H1 (cell line): Measurements from ENCODE around the gene RARRES1. TPM values are rescaled to one million over a fixed set of nuclear protein-coding genes. Genes with fewer than 3 reads are reported as not detected.

Experiments
- CTCF ChIA-PET: fragments of 300-600 bp; sonication (Branson Sonifier 250); formaldehyde crosslinking; loops from one replicate; lab custom pipeline; 2021; ENCODE audit not compliant: partially characterized antibody; lab: Charles Lee
- POLR2A ChIA-PET: fragments of 300-600 bp; sonication (Branson Sonifier 250); formaldehyde crosslinking; loops from one replicate; lab custom pipeline; 2021; ENCODE audit warnings: inconsistent platforms; ENCODE audit not compliant: partially characterized antibody; lab: Charles Lee
- DNase-seq, 2 experiments: peaks; one replicate each; pipeline versions ENCODE4 v3.0.0 to v3.0.0-alpha.2; 2010 to 2022; ENCODE audit warnings: low spot score in 2 of 2, low read depth in 1 of 2, mixed read lengths in 1 of 2
- FAIRE-seq: peaks from 2 replicates; lab custom pipeline; 2011; peaks lifted over from hg19 to GRCh38; lab: Jason Lieb, UNC
- H2AFZ ChIP-seq: 2 replicates; pipeline ENCODE4 v1.8.1; 2012; ENCODE audit warnings: low read length, inconsistent platforms
- H2AK5ac ChIP-seq: 2 replicates; pipeline ENCODE4 v1.6.1; 2013; ENCODE audit warnings: low read depth, low read length
- H2BK120ac ChIP-seq: replicated peaks from 2 replicates; pipeline ENCODE3; 2013; ENCODE audit warnings: low read depth, low read length, inconsistent platforms
- H2BK12ac ChIP-seq: 2 replicates; pipeline ENCODE4 v1.6.1; 2013; ENCODE audit warnings: low read depth, low read length
- H2BK15ac ChIP-seq: 2 replicates; pipeline ENCODE4 v1.6.1; 2013; ENCODE audit warnings: low read length
- H2BK20ac ChIP-seq: 2 replicates; pipeline ENCODE4 v1.6.1; 2013; ENCODE audit warnings: low read length
- H2BK5ac ChIP-seq: 2 replicates; pipeline ENCODE4 v1.6.1; 2013; ENCODE audit warnings: low read depth, low read length
- H3K14ac ChIP-seq: 2 replicates; pipeline ENCODE4 v1.6.1; 2013; ENCODE audit warnings: inconsistent platforms; ENCODE audit not compliant: insufficient read length
- H3K18ac ChIP-seq: 2 replicates; pipeline ENCODE4 v1.6.1; 2013; ENCODE audit warnings: low read length; ENCODE audit errors: extremely low read depth
- H3K23ac ChIP-seq: 2 replicates; pipeline ENCODE4 v1.6.1; 2013; ENCODE audit warnings: inconsistent platforms; ENCODE audit not compliant: insufficient read length
- H3K23me2 ChIP-seq: 2 replicates; pipeline ENCODE4 v1.6.1; 2013; ENCODE audit warnings: low read depth, low read length
- H3K27ac ChIP-seq: 2 replicates; pipeline ENCODE4 v1.6.1; 2011; ENCODE audit warnings: low read depth, low read length, inconsistent platforms
- H3K27me3 ChIP-seq, 4 experiments: replicated peaks in 1 of 4; 1 replicate in 1 of 4; 2 replicates in 3 of 4; pipeline versions ENCODE4 v1.6.1 to v1.8.1; 2011 to 2013; ENCODE audit warnings: low read length in 3 of 4, mild to moderate bottlenecking in 3 of 4, inconsistent platforms in 2 of 4, mixed read lengths in 2 of 4, moderate library complexity in 1 of 4; ENCODE audit not compliant: control insufficient read depth in 3 of 4, insufficient read depth in 3 of 4; ENCODE audit errors: extremely low read depth in 1 of 4
- H3K36me3 ChIP-seq, 4 experiments: 2 replicates each; pipeline versions ENCODE4 v1.6.1 to v1.8.1; 2011 to 2013; ENCODE audit warnings: mild to moderate bottlenecking in 4 of 4, low read length in 3 of 4, moderate library complexity in 2 of 4, control low read depth in 1 of 4, inconsistent platforms in 1 of 4; ENCODE audit not compliant: insufficient read depth in 4 of 4, control insufficient read depth in 2 of 4
- H3K4ac ChIP-seq: replicated peaks from 2 replicates; pipeline ENCODE3; 2013; ENCODE audit warnings: low read length, low read depth, mixed read lengths, inconsistent platforms; ENCODE audit not compliant: insufficient read length
- H3K4me1 ChIP-seq, 4 experiments: replicated peaks in 1 of 4; 1 replicate in 1 of 4; 2 replicates in 3 of 4; pipeline versions ENCODE4 v1.6.1 to v1.8.1; 2011 to 2013; ENCODE audit warnings: low read length in 3 of 4, inconsistent platforms in 2 of 4, mixed read lengths in 1 of 4; ENCODE audit not compliant: insufficient read depth in 4 of 4, control insufficient read depth in 3 of 4
- H3K4me2 ChIP-seq, 2 experiments: 2 replicates each; pipeline versions ENCODE4 v1.6.1 to v1.8.1; 2011 to 2013; ENCODE audit warnings: low read depth in 2 of 2, low read length in 2 of 2, control low read depth in 1 of 2, inconsistent platforms in 1 of 2, mild to moderate bottlenecking in 1 of 2; ENCODE audit not compliant: insufficient read depth in 1 of 2
- H3K4me3 ChIP-seq, 4 experiments: fragments of 200-600, 300-600 bp in 1 of 4; sonication (generic), shearing (Covaris generic), sonication (Bioruptor Twin) in 1 of 4; 2 replicates each; pipeline versions ENCODE4 v1.5.1 to v1.8.1; 2011 to 2016; ENCODE audit warnings: low read length in 4 of 4, low read depth in 3 of 4, control low read depth in 2 of 4, inconsistent platforms in 2 of 4, mild to moderate bottlenecking in 2 of 4, mixed read lengths in 1 of 4, moderate library complexity in 1 of 4; ENCODE audit not compliant: insufficient read depth in 2 of 4; ENCODE audit errors: extremely low read depth in 1 of 4
- H3K56ac ChIP-seq: replicated peaks from 2 replicates; pipeline ENCODE3; 2013; ENCODE audit warnings: low read depth, mild to moderate bottlenecking, mixed read lengths, low read length, inconsistent platforms; ENCODE audit not compliant: insufficient read length
- H3K79me1 ChIP-seq: 2 replicates; pipeline ENCODE4 v1.6.1; 2013; ENCODE audit warnings: low read depth, low read length, control low read depth
- H3K79me2 ChIP-seq, 2 experiments: 2 replicates each; pipeline versions ENCODE4 v1.6.1 to v1.8.1; 2012 to 2013; ENCODE audit warnings: low read length in 2 of 2, mild to moderate bottlenecking in 2 of 2, inconsistent platforms in 1 of 2; ENCODE audit not compliant: insufficient read depth in 2 of 2, control insufficient read depth in 1 of 2
- H3K9ac ChIP-seq, 4 experiments: replicated peaks in 1 of 4; 1 replicate in 1 of 4; 2 replicates in 3 of 4; pipeline versions ENCODE4 v1.6.1 to v1.8.1; 2011 to 2013; ENCODE audit warnings: low read depth in 3 of 4, low read length in 3 of 4, control low read depth in 2 of 4, mild to moderate bottlenecking in 2 of 4, moderate library complexity in 2 of 4, inconsistent platforms in 1 of 4; ENCODE audit errors: extremely low read depth in 1 of 4
- H3K9me3 ChIP-seq, 2 experiments: 2 replicates each; pipeline versions ENCODE4 v1.6.1 to v1.8.1; 2012 to 2013; ENCODE audit warnings: mild to moderate bottlenecking in 2 of 2, moderate library complexity in 2 of 2, control low read depth in 1 of 2, inconsistent platforms in 1 of 2, low read depth in 1 of 2, low read length in 1 of 2, mixed read lengths in 1 of 2; ENCODE audit not compliant: insufficient read depth in 2 of 2
- H4K20me1 ChIP-seq, 2 experiments: replicated peaks in 1 of 2; 2 replicates each; pipeline versions ENCODE3 to v1.8.1; 2011 to 2013; ENCODE audit warnings: inconsistent platforms in 2 of 2, low read length in 2 of 2, mild to moderate bottlenecking in 1 of 2; ENCODE audit not compliant: insufficient read depth in 2 of 2, control insufficient read depth in 1 of 2
- H4K5ac ChIP-seq: 2 replicates; pipeline ENCODE4 v1.6.1; 2013; ENCODE audit warnings: low read length, low read depth, mixed read lengths, inconsistent platforms; ENCODE audit not compliant: insufficient read length
- H4K8ac ChIP-seq: 2 replicates; pipeline ENCODE4 v1.8.0; 2013; ENCODE audit warnings: mild to moderate bottlenecking, moderate library complexity, low read length, inconsistent platforms; ENCODE audit not compliant: insufficient read depth; ENCODE audit errors: extremely low read depth
- H4K91ac ChIP-seq: replicated peaks from 2 replicates; pipeline ENCODE3; 2013; ENCODE audit warnings: low read length, mixed read lengths, inconsistent platforms; ENCODE audit not compliant: insufficient read length
- ATF3 ChIP-seq: IDR thresholded peaks from 2 replicates; pipeline ENCODE4 v1.6.1; 2011; ENCODE audit warnings: low read depth, mild to moderate bottlenecking, low read length; ENCODE audit not compliant: insufficient read depth
- BRCA1 ChIP-seq: IDR thresholded peaks from 2 replicates; pipeline ENCODE4 v1.6.1; 2012; ENCODE audit warnings: low read depth, low read length, improper control_type of control experiment
- CREB1 ChIP-seq: IDR thresholded peaks from 2 replicates; pipeline ENCODE4 v1.6.1; 2012; ENCODE audit warnings: inconsistent platforms
- E2F6 ChIP-seq: IDR thresholded peaks from 2 replicates; pipeline ENCODE4 v1.6.1; 2012; ENCODE audit warnings: inconsistent platforms
- EP300 ChIP-seq, 2 experiments: IDR thresholded peaks; 1 replicate in 1 of 2; 2 replicates in 1 of 2; pipeline ENCODE4 v1.6.1; 2011 to 2012; ENCODE audit warnings: low read depth in 2 of 2, low read length in 2 of 2, mild to moderate bottlenecking in 2 of 2, borderline replicate concordance in 1 of 2, inconsistent platforms in 1 of 2, moderate library complexity in 1 of 2
- JUN ChIP-seq: IDR thresholded peaks from 2 replicates; pipeline ENCODE4 v1.6.1; 2011; ENCODE audit warnings: low read depth, mild to moderate bottlenecking, improper control_type of control experiment, low read length
- KDM5A ChIP-seq: fragments of 200-600 bp; IDR thresholded peaks from 2 replicates; pipeline ENCODE4 v1.7.1; 2012; ENCODE audit warnings: mild to moderate bottlenecking, low read length, inconsistent platforms, mixed read lengths
- MAX ChIP-seq: IDR thresholded peaks from 2 replicates; pipeline ENCODE4 v1.6.1; 2012; ENCODE audit warnings: inconsistent platforms
- POU5F1 ChIP-seq: IDR thresholded peaks from 2 replicates; pipeline ENCODE4 v1.6.1; 2011; ENCODE audit warnings: low read depth, mild to moderate bottlenecking, low read length, moderate library complexity
- RFX5 ChIP-seq: IDR thresholded peaks from 2 replicates; pipeline ENCODE4 v1.6.1; 2011; ENCODE audit warnings: low read depth, low read length, improper control_type of control experiment, borderline replicate concordance
- SAP30 ChIP-seq: fragments of 300-600 bp; sonication (generic); IDR thresholded peaks from 2 replicates; pipeline ENCODE4 v1.7.1; 2012; ENCODE audit warnings: low read length, moderate library complexity, mild to moderate bottlenecking, inconsistent platforms; ENCODE audit not compliant: insufficient read depth, insufficient replicate concordance
- SRF ChIP-seq: IDR thresholded peaks from 2 replicates; pipeline ENCODE4 v1.6.1; 2011; ENCODE audit warnings: mild to moderate bottlenecking, low read depth, low read length, moderate library complexity
- SUZ12 ChIP-seq: fragments of 200-600 bp; sonication (generic); IDR thresholded peaks from 2 replicates; pipeline ENCODE4 v1.6.1; 2012; ENCODE audit warnings: mild to moderate bottlenecking, inconsistent platforms, low read length, moderate library complexity, mixed read lengths
- YY1 ChIP-seq: IDR thresholded peaks from 2 replicates; pipeline ENCODE4 v1.6.1; 2011; ENCODE audit warnings: low read depth, mild to moderate bottlenecking, low read length
- WGBS, 2 experiments: shearing (Covaris generic) in 1 of 2; methylation state at CpG; one replicate each; pipeline versions ENCODE4 v1.1.6 to v1.1.7; 2013 to 2015; ENCODE audit warnings: low lambda C conversion rate in 2 of 2, mixed read lengths in 2 of 2, inconsistent platforms in 1 of 2, low coverage in 1 of 2, missing lambda C conversion rate in 1 of 2; ENCODE audit not compliant: insufficient replicate concordance in 2 of 2, insufficient coverage in 1 of 2, insufficient read length in 1 of 2; ENCODE audit errors: extremely low coverage in 1 of 2, missing lambda C conversion rate in 1 of 2; 5-methylcytosine and 5-hydroxymethylcytosine counted together
- polyA plus RNA-seq, 7 experiments: library from polyadenylated mRNA; depleted of rRNA in 3 of 7; stranded (reverse) in 5 of 7; unstranded in 2 of 7; fragments of >200 nt in 5 of 7; fragments of 200-250 nt in 2 of 7; gene quantifications; 1 replicate in 5 of 7; 2 replicates in 1 of 7; 4 replicates in 1 of 7; pipeline versions ENCODE4 v1.2.1 to v1.2.3, GENCODE V29; 2011 to 2013; ENCODE audit warnings: missing spikeins in 2 of 7, mixed read lengths in 2 of 7
- total RNA-seq: library from RNA; stranded (reverse); fragmentation: NEBNext Ultra II Directional; extraction: Animal tissue kit (Norgen Biotek cat#: 25700); gene quantifications from 2 replicates; pipeline ENCODE4 v1.2.1, GENCODE V29; 2021

Gene RARRES1
- total and polyA plus RNA-seq, 2 of the 8 experiments (the other 6 are each of a cell fraction or from before 2014, with no cell fraction given) = 0.26 to 0.71 TPM

GRCh38 chr3:158774965-158775364 lies 42.7 kb upstream of the RARRES1 start:
- no peak overlapping the region for H4K91ac ChIP-seq
- no peak overlapping the region for H3K9ac ChIP-seq
- H3K18ac ChIP-seq = no peak overlapping the region
- no peaks in the 10 kb centered on the region for H3K79me2 ChIP-seq
- no peak overlapping the region for H3K56ac ChIP-seq
- H3K4me3 ChIP-seq = no peak overlapping the region
- 86% methylated on average over 2 of the region's 2 CpGs; no CpG with 5 or more reads in 1 of the 2 experiments for WGBS, 2 experiments
- no peak overlapping the region for H2BK15ac ChIP-seq
- H3K14ac ChIP-seq = no peak overlapping the region
- H2AFZ ChIP-seq = no peak overlapping the region
- TF ChIP-seq SAP30 (no peak), E2F6 (no peak), RFX5 (no peak), POU5F1 (no peak), ATF3 (no peak), BRCA1 (no peak), EP300 (IDR thresholded peaks at IDR 0.05; ENCODE audit: borderline replicate concordance in 1 of 2, low read depth in 2 of 2, low read length in 2 of 2) (no peak), CREB1 (no peak), MAX (no peak), KDM5A (no peak), YY1 (no peak), SUZ12 (no peak), SRF (no peak), JUN (no peak)
- H3K9me3 ChIP-seq = no peaks in the 10 kb centered on the region
- no peak overlapping the region for H2BK12ac ChIP-seq
- no peaks in the 10 kb centered on the region for H3K79me1 ChIP-seq
- H4K5ac ChIP-seq = no peak overlapping the region
- FAIRE-seq (no peak), DNase-seq (no peak)
- no peak overlapping the region for H2AK5ac ChIP-seq
- H4K8ac ChIP-seq = no peak overlapping the region
- no peak overlapping the region for H2BK20ac ChIP-seq
- no peak overlapping the region for H3K4ac ChIP-seq
- H2BK120ac ChIP-seq = no peak overlapping the region
- H3K4me2 ChIP-seq = no peak overlapping the region
- H3K36me3 ChIP-seq = no peaks in the 10 kb centered on the region
- no peaks in the 10 kb centered on the region for H3K4me1 ChIP-seq
- H2BK5ac ChIP-seq = no peak overlapping the region
- no peak overlapping the region for H3K23ac ChIP-seq
- no peaks in the 10 kb centered on the region for H3K23me2 ChIP-seq
- no peaks in the 10 kb centered on the region for H4K20me1 ChIP-seq
- no peak overlapping the region for H3K27ac ChIP-seq
- no peaks in the 10 kb centered on the region for H3K27me3 ChIP-seq
- ChIA-PET POLR2A (no interaction called here), CTCF (interaction anchor here (1.5 kb wide), 1 partner anchor 14 kb away, joined by 4 read pairs; no protein-coding TSS in a partner anchor)
